ENCODE data around the gene COL4A6.

COL4A6 gene

DNA sequence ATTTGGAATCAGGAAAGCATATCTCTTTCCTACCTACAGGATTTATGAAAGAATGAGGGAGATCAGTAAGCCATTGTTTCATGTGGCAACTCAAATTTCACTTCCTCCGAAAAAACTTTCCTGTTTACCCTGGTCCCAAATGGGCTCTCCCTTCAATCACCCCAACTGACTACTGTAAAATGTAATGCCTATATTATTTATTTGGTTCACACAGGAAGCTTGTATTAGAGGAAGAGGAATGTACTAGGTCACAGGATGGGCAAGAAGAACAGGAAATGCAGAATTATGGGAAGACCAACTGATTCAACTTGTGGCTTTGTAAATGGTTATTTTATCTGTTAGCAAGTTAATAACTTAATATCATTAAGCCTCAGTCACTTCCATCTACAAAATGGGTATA is 23.1 kb downstream of the COL4A6 start:
- Histone ChIP-seq H3K9me3 (ENCODE audit: low read length) (no peaks in the 10 kb centered on the region), H3K27ac (ENCODE audit: low read depth, low read length, poor library complexity, severe bottlenecking) (no peak overlapping the region), H4K20me1 (ENCODE audit: insufficient read depth, low read length) (no peaks in the 10 kb centered on the region), H3K9me2 (ENCODE audit: low read depth, low read length) (no peaks in the 10 kb centered on the region), H3K79me2 (ENCODE audit: insufficient read depth, low read length) (no peaks in the 10 kb centered on the region), H3K4me3 (ENCODE audit: low read depth, low read length, poor library complexity, severe bottlenecking) (no peak overlapping the region), H2AFZ (ENCODE audit: low read length) (no peak overlapping the region), H3K9ac (ENCODE audit: low read length) (no peak overlapping the region), H3K4me2 (ENCODE audit: low read length) (no peak overlapping the region), H3K36me3 (ENCODE audit: insufficient read depth, low read length) (no peaks in the 10 kb centered on the region), H3F3A (ENCODE audit: insufficient read depth, low read length) (no peaks in the 10 kb centered on the region), H3K4me1 (ENCODE audit: insufficient read depth, low read length, severe bottlenecking) (no peaks in the 10 kb centered on the region), H3K27me3 (ENCODE audit: insufficient read depth, low read length) (no peaks in the 10 kb centered on the region)
- no peak for TF ChIP-seq EZH2 (IDR thresholded peaks at IDR 0.05; ENCODE audit: borderline replicate concordance, low read length)
- TF ChIP-seq, protein P1, sequence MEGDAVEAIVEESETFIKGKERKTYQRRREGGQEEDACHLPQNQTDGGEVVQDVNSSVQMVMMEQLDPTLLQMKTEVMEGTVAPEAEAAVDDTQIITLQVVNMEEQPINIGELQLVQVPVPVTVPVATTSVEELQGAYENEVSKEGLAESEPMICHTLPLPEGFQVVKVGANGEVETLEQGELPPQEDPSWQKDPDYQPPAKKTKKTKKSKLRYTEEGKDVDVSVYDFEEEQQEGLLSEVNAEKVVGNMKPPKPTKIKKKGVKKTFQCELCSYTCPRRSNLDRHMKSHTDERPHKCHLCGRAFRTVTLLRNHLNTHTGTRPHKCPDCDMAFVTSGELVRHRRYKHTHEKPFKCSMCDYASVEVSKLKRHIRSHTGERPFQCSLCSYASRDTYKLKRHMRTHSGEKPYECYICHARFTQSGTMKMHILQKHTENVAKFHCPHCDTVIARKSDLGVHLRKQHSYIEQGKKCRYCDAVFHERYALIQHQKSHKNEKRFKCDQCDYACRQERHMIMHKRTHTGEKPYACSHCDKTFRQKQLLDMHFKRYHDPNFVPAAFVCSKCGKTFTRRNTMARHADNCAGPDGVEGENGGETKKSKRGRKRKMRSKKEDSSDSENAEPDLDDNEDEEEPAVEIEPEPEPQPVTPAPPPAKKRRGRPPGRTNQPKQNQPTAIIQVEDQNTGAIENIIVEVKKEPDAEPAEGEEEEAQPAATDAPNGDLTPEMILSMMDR (IDR thresholded peaks at IDR 0.05; ENCODE audit: low read length) = no peak

DNA sequence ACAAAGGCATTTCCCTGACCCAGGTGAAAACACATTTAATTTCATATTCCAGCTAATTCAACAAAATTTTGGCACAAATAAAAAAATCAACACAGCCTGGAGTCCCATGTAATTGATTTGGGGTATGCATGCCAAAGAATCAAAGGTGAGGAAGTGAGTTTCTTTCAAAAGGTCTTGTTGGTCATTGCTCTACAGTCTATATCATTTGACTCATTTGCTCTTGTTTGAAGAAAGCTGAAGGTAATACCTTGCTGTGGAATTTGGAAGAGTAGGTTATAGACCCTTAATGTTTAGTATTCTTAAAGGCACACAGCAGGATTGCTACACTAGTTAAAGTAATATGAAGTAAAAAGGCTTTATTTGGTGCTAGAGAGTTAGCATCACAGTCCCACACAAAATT is 25.4 kb downstream of the COL4A6 start:
- H3K27ac ChIP-seq (ENCODE audit: low read depth, low read length, poor library complexity, severe bottlenecking) = no peak overlapping the region
- H3K4me1 ChIP-seq (ENCODE audit: insufficient read depth, low read length, severe bottlenecking) = no peaks in the 10 kb centered on the region
- H3K9me3 ChIP-seq (ENCODE audit: low read length) = no peaks in the 10 kb centered on the region
- no peaks in the 10 kb centered on the region for H3K36me3 ChIP-seq (ENCODE audit: insufficient read depth, low read length)
- no peak overlapping the region for H3K4me2 ChIP-seq (ENCODE audit: low read length)
- no peaks in the 10 kb centered on the region for H3K27me3 ChIP-seq (ENCODE audit: insufficient read depth, low read length)
- no peak overlapping the region for H3K4me3 ChIP-seq (ENCODE audit: low read depth, low read length, poor library complexity, severe bottlenecking)
- H3K79me2 ChIP-seq (ENCODE audit: insufficient read depth, low read length) = no peaks in the 10 kb centered on the region
- no peak for TF ChIP-seq EZH2 (IDR thresholded peaks at IDR 0.05; ENCODE audit: borderline replicate concordance, low read length)
- TF ChIP-seq, protein P1 (IDR thresholded peaks at IDR 0.05; ENCODE audit: low read length) = no peak
- H3F3A ChIP-seq (ENCODE audit: insufficient read depth, low read length) = no peaks in the 10 kb centered on the region
- H2AFZ ChIP-seq (ENCODE audit: low read length) = no peak overlapping the region
- no peak overlapping the region for H3K9ac ChIP-seq (ENCODE audit: low read length)
- H4K20me1 ChIP-seq (ENCODE audit: insufficient read depth, low read length) = no peaks in the 10 kb centered on the region
- H3K9me2 ChIP-seq (ENCODE audit: low read depth, low read length) = no peaks in the 10 kb centered on the region

DNA sequence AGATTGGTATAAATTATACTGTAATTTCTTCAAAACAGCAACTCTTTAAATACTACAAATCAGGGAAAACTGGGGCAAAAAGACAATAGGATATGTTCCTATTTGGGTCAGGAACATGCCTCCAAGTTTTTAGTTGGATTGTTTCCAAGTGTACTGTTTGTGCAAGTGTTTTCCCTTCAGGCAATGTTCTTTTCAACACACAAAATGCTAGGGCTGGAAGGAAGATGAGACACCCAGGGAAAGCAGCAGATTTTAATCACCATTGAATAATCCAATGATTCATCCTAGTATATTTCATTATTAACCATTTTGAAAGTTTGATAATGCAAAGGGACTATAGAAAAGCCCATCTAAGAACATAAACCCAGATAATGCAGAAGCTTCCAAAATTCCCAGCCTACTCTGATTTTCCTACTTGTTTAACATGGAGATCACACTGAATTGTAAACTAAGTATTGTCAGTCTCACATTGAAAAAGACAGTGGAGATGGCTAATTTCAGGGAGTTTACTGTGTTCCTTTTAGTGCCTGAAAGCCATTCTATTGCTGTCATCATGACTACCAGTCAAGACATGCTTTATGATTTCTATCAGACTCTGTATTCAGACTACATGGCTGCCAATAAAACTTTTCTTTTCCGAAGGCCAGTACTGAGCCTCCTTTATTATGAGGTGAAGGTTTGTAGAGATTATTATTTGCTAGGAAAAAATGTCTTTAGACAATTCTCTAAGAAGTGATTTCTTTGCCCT is 38.6 kb downstream of the COL4A6 start:
- H3K9ac ChIP-seq (ENCODE audit: low read length) = no peak overlapping the region
- no peaks in the 10 kb centered on the region for H3F3A ChIP-seq (ENCODE audit: insufficient read depth, low read length)
- H3K27me3 ChIP-seq (ENCODE audit: insufficient read depth, low read length) = no peaks in the 10 kb centered on the region
- H3K4me2 ChIP-seq (ENCODE audit: low read length) = no peak overlapping the region
- no peaks in the 10 kb centered on the region for H3K9me3 ChIP-seq (ENCODE audit: low read length)
- H3K79me2 ChIP-seq (ENCODE audit: insufficient read depth, low read length) = no peaks in the 10 kb centered on the region
- no peak overlapping the region for H3K4me3 ChIP-seq (ENCODE audit: low read depth, low read length, poor library complexity, severe bottlenecking)
- H3K9me2 ChIP-seq (ENCODE audit: low read depth, low read length) = no peaks in the 10 kb centered on the region
- H4K20me1 ChIP-seq (ENCODE audit: insufficient read depth, low read length) = no peaks in the 10 kb centered on the region
- no peak overlapping the region for H2AFZ ChIP-seq (ENCODE audit: low read length)
- no peak overlapping the region for H3K27ac ChIP-seq (ENCODE audit: low read depth, low read length, poor library complexity, severe bottlenecking)
- no peaks in the 10 kb centered on the region for H3K36me3 ChIP-seq (ENCODE audit: insufficient read depth, low read length)
- H3K4me1 ChIP-seq (ENCODE audit: insufficient read depth, low read length, severe bottlenecking) = no peaks in the 10 kb centered on the region
- TF ChIP-seq, protein P1 (IDR thresholded peaks at IDR 0.05; ENCODE audit: low read length) = no peak
- no peak for TF ChIP-seq EZH2 (IDR thresholded peaks at IDR 0.05; ENCODE audit: borderline replicate concordance, low read length)

All from OCI-LY1 (cell line).